C4-2B (cell line): ENCODE measurements around the gene MSRB1.

Experiments used
- CTCF ChIP-seq: fragments of 450-650 bp; conservative IDR thresholded peaks from 2 replicates; pipeline ENCODE4 v1.5.1; 2017; ENCODE audit warnings: mild to moderate bottlenecking
- ZFX ChIP-seq: fragments of 450-650 bp; IDR thresholded peaks from 2 replicates; pipeline ENCODE4 v1.6.1; 2017

GRCh38 chr16:1899641-1900451 lies 43.2 kb downstream of the MSRB1 start:
- TF ChIP-seq CTCF (no peak), ZFX (no peak)
